ENCODE measurements around the gene UQCRHL.

The UQCRHL gene

GRCh38 chr1:15825800-15826199 lies 18.4 kb upstream of the UQCRHL start:
- H3K36me3 ChIP-seq, result no peaks in the 10 kb centered on the region
- peak overlapping the region; percentile 59 for H3K27ac ChIP-seq

DNA sequence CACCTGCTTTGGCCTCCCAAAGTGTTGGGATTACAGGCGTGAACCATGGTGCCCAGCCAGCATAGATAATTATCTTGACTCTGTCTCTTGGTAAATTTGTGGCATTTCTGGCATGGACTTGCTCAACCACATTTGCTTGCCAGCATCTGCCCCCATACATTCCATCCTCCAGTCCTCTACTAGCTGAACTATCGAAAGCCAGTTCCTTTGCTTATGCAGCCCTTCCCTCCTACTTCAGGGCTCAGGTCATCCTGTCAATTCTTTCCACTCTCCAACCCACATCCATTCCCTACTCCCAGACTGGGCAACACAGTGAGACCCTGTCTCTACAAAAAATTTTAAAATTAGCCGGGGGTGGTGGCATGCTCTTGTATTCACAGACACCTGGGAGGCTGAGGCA lies 13.0 kb upstream of the UQCRHL start:
- no peak for TF ChIP-seq CTCF (IDR thresholded peaks at IDR 0.05)
- Histone ChIP-seq H3K9me3 (no peaks in the 10 kb centered on the region), H3K4me3 (ENCODE audit: low read depth in 1 of 2, low read length in 1 of 2) (no peak overlapping the region), H3K27me3 (no peaks in the 10 kb centered on the region), H3K36me3 (no peaks in the 10 kb centered on the region), H3K27ac (no peak overlapping the region), H3K4me1 (ENCODE audit: control insufficient read depth in 1 of 2, insufficient read depth in 1 of 2, low read depth in 1 of 2, low read length in 1 of 2) (peaks cover 9% of the 10 kb centered on the region in 2 experiments)

More at GRCh38 chr1:15825800-15826199, 18.4 kb upstream of the UQCRHL start:
- no peaks in the 10 kb centered on the region for H3K9me3 ChIP-seq
- H3K4me1 ChIP-seq (ENCODE audit: control insufficient read depth in 1 of 2, insufficient read depth in 1 of 2, low read depth in 1 of 2, low read length in 1 of 2), result peaks cover 36 to 40% of the 10 kb centered on the region in 2 experiments
- no peak overlapping the region for H3K4me3 ChIP-seq (ENCODE audit: low read depth in 1 of 2, low read length in 1 of 2)
- H3K27me3 ChIP-seq, result no peaks in the 10 kb centered on the region
- TF ChIP-seq CTCF (IDR thresholded peaks at IDR 0.05), result no peak

DNA sequence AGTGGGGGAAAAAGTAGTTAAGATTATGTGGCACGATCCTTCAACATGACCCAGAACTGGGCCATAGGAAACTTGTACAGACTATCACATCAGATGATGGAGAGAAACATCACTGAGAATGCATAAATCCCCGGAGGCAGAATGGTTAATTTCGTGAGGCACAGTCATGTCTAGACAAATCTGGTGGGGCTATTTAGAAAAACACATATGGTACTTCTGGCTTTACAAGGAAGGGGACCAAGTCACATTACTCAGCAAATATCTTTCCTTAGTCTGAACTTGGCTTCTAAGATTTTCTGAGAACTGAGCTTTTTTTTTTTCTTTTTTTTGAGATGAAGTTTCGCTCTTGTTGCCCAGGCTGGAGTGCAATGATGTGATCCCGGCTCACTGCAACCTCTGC lies 9.2 kb upstream of the UQCRHL start:
- no peaks in the 10 kb centered on the region for H3K27me3 ChIP-seq
- H3K9me3 ChIP-seq, result no peaks in the 10 kb centered on the region
- TF ChIP-seq CTCF (IDR thresholded peaks at IDR 0.05), result no peak
- H3K27ac ChIP-seq, result no peak overlapping the region
- H3K36me3 ChIP-seq, result no peaks in the 10 kb centered on the region
- H3K4me3 ChIP-seq (ENCODE audit: low read depth in 1 of 2, low read length in 1 of 2), result no peak overlapping the region
- H3K4me1 ChIP-seq (ENCODE audit: control insufficient read depth in 1 of 2, insufficient read depth in 1 of 2, low read depth in 1 of 2, low read length in 1 of 2), result peaks cover 4 to 5% of the 10 kb centered on the region in 2 experiments

DNA sequence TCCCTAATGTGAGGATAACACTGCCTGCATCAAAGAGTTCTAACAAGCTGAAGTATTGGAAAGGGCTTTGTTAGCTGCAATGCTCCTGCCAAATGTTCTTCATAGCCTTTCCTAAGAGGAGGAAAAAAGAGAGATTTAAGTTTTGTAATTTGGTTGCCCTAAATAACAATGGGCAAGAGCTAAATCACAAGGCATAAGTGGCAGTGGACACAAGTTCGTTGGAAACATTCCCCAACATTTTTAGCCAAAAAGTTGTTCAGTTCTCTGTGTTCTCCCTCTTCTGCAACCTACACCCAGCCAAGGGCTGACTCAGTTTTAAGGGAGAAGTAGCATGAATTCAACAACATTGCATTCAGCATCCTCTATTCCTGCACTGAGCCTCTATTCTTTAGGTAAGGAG lies 2.6 kb upstream of the UQCRHL start:
- H3K27me3 ChIP-seq, result no peaks in the 10 kb centered on the region
- no peaks in the 10 kb centered on the region for H3K9me3 ChIP-seq
- no peaks in the 10 kb centered on the region for H3K4me1 ChIP-seq (ENCODE audit: control insufficient read depth in 1 of 2, insufficient read depth in 1 of 2, low read depth in 1 of 2, low read length in 1 of 2)
- no peaks in the 10 kb centered on the region for H3K36me3 ChIP-seq
- H3K27ac ChIP-seq, result no peak overlapping the region
- H3K4me3 ChIP-seq (ENCODE audit: low read depth in 1 of 2, low read length in 1 of 2), result no peak overlapping the region
- no peak for TF ChIP-seq CTCF (IDR thresholded peaks at IDR 0.05)

GRCh38 chr1:15808955-15809354 lies 1.5 kb upstream of the UQCRHL start:
- Histone ChIP-seq H3K4me3 (ENCODE audit: low read depth in 1 of 2, low read length in 1 of 2) (no peak overlapping the region), H3K4me1 (ENCODE audit: control insufficient read depth in 1 of 2, insufficient read depth in 1 of 2, low read depth in 1 of 2, low read length in 1 of 2) (no peaks in the 10 kb centered on the region), H3K36me3 (no peaks in the 10 kb centered on the region), H3K27ac (no peak overlapping the region), H3K27me3 (peaks cover 6% of the 10 kb centered on the region), H3K9me3 (no peaks in the 10 kb centered on the region)
- TF ChIP-seq CTCF (IDR thresholded peaks at IDR 0.05), result no peak

DNA sequence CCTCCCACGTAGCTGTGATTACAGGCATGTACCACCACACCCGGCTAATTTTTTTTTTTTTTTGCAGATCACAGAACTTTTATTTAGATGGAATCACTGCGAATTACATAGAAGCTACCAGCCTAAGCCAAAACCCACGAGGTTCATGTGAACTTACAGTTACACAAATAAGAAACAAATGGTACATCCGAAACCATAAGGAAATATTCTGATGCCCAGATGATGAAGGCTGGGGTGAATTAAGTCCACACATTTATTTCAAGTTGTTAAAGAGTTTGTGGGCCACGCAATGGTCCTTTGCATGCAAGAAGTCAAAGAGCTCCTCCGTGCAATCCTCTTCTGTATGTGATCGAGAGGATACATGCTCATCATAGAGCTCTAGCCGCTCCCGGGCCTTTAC lies 328 bp downstream of the UQCRHL start:
- no peak for TF ChIP-seq CTCF (IDR thresholded peaks at IDR 0.05)
- H3K27me3 ChIP-seq, result peaks cover 22% of the 10 kb centered on the region
- H3K4me3 ChIP-seq (ENCODE audit: low read depth in 1 of 2, low read length in 1 of 2), result no peak overlapping the region
- H3K4me1 ChIP-seq (ENCODE audit: control insufficient read depth in 1 of 2, insufficient read depth in 1 of 2, low read depth in 1 of 2, low read length in 1 of 2), result no peaks in the 10 kb centered on the region
- H3K36me3 ChIP-seq, result no peaks in the 10 kb centered on the region
- H3K9me3 ChIP-seq, result no peaks in the 10 kb centered on the region
- no peak overlapping the region for H3K27ac ChIP-seq
